Neural cell (in vitro differentiated cells): ENCODE measurements around the gene CDA. TPM values are rescaled to one million over a fixed set of nuclear protein-coding genes. Genes with fewer than 3 reads are reported as not detected.

ENCODE experiments used
- H2AFZ ChIP-seq: fragments of 200-600, 300-800 bp; sonication (generic), shearing (Covaris generic); 2 replicates; pipeline ENCODE4 v1.6.0; 2014; ENCODE audit warnings: low read depth, mild to moderate bottlenecking, antibody characterized with exemption, low read length, moderate library complexity
- H3F3A ChIP-seq: fragments of 200-600 bp; shearing (Covaris generic); 2 replicates; pipeline ENCODE4 v1.6.1; 2016; ENCODE audit warnings: mild to moderate bottlenecking, moderate library complexity, mixed read lengths, antibody characterized with exemption, low read length; ENCODE audit not compliant: insufficient read depth, poor library complexity, severe bottlenecking
- H3K27ac ChIP-seq: fragments of 200-600, 300-800 bp; sonication (generic), shearing (Covaris generic); 2 replicates; pipeline ENCODE4 v1.5.1; 2014; ENCODE audit warnings: mild to moderate bottlenecking, low read length, moderate library complexity
- H3K27me3 ChIP-seq: fragments of 300-800, 200-600 bp; sonication (generic), shearing (Covaris generic); 2 replicates; pipeline ENCODE4 v1.6.0; 2014; ENCODE audit warnings: mild to moderate bottlenecking, low read depth, low read length, moderate library complexity; ENCODE audit not compliant: insufficient read depth
- H3K36me3 ChIP-seq: fragments of 300-800, 200-600 bp; sonication (generic), shearing (Covaris generic); 2 replicates; pipeline ENCODE4 v1.5.1; 2014; ENCODE audit warnings: mild to moderate bottlenecking, antibody characterized with exemption, low read length, moderate library complexity; ENCODE audit not compliant: insufficient read depth
- H3K4me2 ChIP-seq: fragments of 300-800, 200-600 bp; sonication (generic), shearing (Covaris generic); 2 replicates; pipeline ENCODE4 v1.6.0; 2014; ENCODE audit warnings: mild to moderate bottlenecking, low read length
- H3K4me3 ChIP-seq: fragments of 300-800, 200-600 bp; sonication (generic), shearing (Covaris generic); 2 replicates; pipeline ENCODE4 v1.5.1; 2014; ENCODE audit warnings: mild to moderate bottlenecking, low read length, moderate library complexity
- H3K79me2 ChIP-seq: fragments of 200-600 bp; shearing (Covaris generic); replicated peaks from 2 replicates; pipeline ENCODE4 v1.6.0; 2014; ENCODE audit warnings: mild to moderate bottlenecking, low read length, moderate library complexity; ENCODE audit not compliant: insufficient read depth
- H3K9ac ChIP-seq: fragments of 300-800, 200-600 bp; sonication (generic), shearing (Covaris generic); 2 replicates; pipeline ENCODE4 v1.6.1; 2016; ENCODE audit warnings: mild to moderate bottlenecking, low read length, mixed read lengths
- H3K9me2 ChIP-seq: fragments of 200-600 bp; shearing (Covaris generic); 2 replicates; pipeline ENCODE4 v1.6.1; 2016; ENCODE audit warnings: mild to moderate bottlenecking, low read length, mixed read lengths; ENCODE audit not compliant: insufficient read depth
- H3K9me3 ChIP-seq: fragments of 200-600, 300-800 bp; sonication (generic), shearing (Covaris generic); 2 replicates; pipeline ENCODE4 v1.6.1; 2016; ENCODE audit warnings: mild to moderate bottlenecking, mixed run types, low read length, moderate library complexity, mixed read lengths
- H4K20me1 ChIP-seq: fragments of 200-600 bp; shearing (Covaris generic); 2 replicates; pipeline ENCODE4 v1.6.1; 2016; ENCODE audit warnings: mild to moderate bottlenecking, mixed run types; ENCODE audit not compliant: insufficient read depth
- EP300 ChIP-seq: fragments of 450-650 bp; conservative IDR thresholded peaks from 2 replicates; pipeline ENCODE4 v1.6.1; 2014; ENCODE audit warnings: antibody characterized with exemption, mild to moderate bottlenecking, moderate library complexity; ENCODE audit not compliant: poor library complexity, severe bottlenecking
- EZH2 ChIP-seq: fragments of 200-600, 300-800 bp; shearing (Covaris generic), sonication (generic); IDR thresholded peaks from 2 replicates; pipeline ENCODE4 v1.6.1; 2014; ENCODE audit warnings: antibody characterized with exemption, low read length, borderline replicate concordance, mild to moderate bottlenecking; ENCODE audit not compliant: insufficient read depth, poor library complexity, severe bottlenecking
- MXI1 ChIP-seq: fragments of 450-650 bp; conservative IDR thresholded peaks from 2 replicates; pipeline ENCODE4 v1.6.1; 2014; ENCODE audit warnings: antibody characterized with exemption, mild to moderate bottlenecking; ENCODE audit not compliant: poor library complexity, severe bottlenecking
- POLR2AphosphoS5 ChIP-seq: IDR thresholded peaks from 2 replicates; pipeline ENCODE4 v1.6.1; 2012
- RAD21 ChIP-seq: fragments of 450-650 bp; conservative IDR thresholded peaks from 2 replicates; pipeline ENCODE4 v1.6.1; 2014; ENCODE audit warnings: antibody characterized with exemption, mild to moderate bottlenecking, moderate library complexity
- SMC3 ChIP-seq: fragments of 450-650 bp; conservative IDR thresholded peaks from 2 replicates; pipeline ENCODE4 v1.6.1; 2014; ENCODE audit warnings: antibody characterized with exemption, mild to moderate bottlenecking, moderate library complexity; ENCODE audit not compliant: poor library complexity
- TAF1 ChIP-seq: IDR thresholded peaks from 2 replicates; pipeline ENCODE4 v1.6.1; 2012; ENCODE audit warnings: low read depth
- polyA plus RNA-seq: library from polyadenylated mRNA; depleted of rRNA; stranded (reverse); fragments of >200 nt; gene quantifications from 2 replicates; pipeline ENCODE4 v1.2.3, GENCODE V29; 2014
- TF ChIP-seq, protein P1 (sequence below): IDR thresholded peaks from 2 replicates; pipeline ENCODE4 v1.6.1; 2012; ENCODE audit warnings: borderline replicate concordance
- TF ChIP-seq, protein P2 (sequence below): fragments of 450-650 bp; IDR thresholded peaks from 2 replicates; pipeline ENCODE4 v1.5.1; 2014; ENCODE audit warnings: antibody characterized with exemption, mild to moderate bottlenecking, moderate library complexity; ENCODE audit not compliant: poor library complexity, severe bottlenecking

Gene CDA
- polyA plus RNA-seq, 1 donor from 2014 or later, result not detected

DNA sequence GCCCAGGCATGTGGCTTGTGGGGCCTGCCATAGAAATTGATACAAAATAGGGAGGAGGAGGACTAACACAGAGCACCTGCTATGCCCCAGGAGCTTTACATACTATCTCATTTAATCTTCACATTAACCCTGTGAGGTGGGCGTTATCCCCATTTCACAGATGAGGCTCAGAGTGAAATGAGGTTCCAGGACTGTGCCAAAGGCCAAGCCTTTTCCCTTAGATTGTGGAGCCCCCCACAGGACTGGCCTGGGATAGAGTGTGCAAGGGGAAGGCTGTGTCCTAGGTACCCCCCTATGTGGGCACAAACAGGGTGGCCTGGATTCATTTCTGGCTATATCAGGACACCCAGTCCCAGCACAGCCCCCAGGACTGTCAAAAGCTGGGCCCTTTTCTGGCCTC lies 74.5 kb downstream of the CDA start:
- H3K4me3 ChIP-seq, result no peak overlapping the region
- H3K36me3 ChIP-seq, result no peaks in the 10 kb centered on the region
- no peaks in the 10 kb centered on the region for H3F3A ChIP-seq
- no peaks in the 10 kb centered on the region for H4K20me1 ChIP-seq
- no peak overlapping the region for H3K27ac ChIP-seq
- H3K27me3 ChIP-seq, result no peaks in the 10 kb centered on the region
- no peak overlapping the region for H3K9ac ChIP-seq
- H3K79me2 ChIP-seq, result peaks cover 25% of the 10 kb centered on the region
- H3K9me3 ChIP-seq, result no peaks in the 10 kb centered on the region
- no peak overlapping the region for H3K4me2 ChIP-seq
- no peak overlapping the region for H2AFZ ChIP-seq
- TF ChIP-seq RAD21 (no peak), POLR2AphosphoS5 (no peak), TAF1 (no peak), EP300 (no peak), SMC3 (no peak), EZH2 (no peak), MXI1 (no peak)
- TF ChIP-seq, protein P1, sequence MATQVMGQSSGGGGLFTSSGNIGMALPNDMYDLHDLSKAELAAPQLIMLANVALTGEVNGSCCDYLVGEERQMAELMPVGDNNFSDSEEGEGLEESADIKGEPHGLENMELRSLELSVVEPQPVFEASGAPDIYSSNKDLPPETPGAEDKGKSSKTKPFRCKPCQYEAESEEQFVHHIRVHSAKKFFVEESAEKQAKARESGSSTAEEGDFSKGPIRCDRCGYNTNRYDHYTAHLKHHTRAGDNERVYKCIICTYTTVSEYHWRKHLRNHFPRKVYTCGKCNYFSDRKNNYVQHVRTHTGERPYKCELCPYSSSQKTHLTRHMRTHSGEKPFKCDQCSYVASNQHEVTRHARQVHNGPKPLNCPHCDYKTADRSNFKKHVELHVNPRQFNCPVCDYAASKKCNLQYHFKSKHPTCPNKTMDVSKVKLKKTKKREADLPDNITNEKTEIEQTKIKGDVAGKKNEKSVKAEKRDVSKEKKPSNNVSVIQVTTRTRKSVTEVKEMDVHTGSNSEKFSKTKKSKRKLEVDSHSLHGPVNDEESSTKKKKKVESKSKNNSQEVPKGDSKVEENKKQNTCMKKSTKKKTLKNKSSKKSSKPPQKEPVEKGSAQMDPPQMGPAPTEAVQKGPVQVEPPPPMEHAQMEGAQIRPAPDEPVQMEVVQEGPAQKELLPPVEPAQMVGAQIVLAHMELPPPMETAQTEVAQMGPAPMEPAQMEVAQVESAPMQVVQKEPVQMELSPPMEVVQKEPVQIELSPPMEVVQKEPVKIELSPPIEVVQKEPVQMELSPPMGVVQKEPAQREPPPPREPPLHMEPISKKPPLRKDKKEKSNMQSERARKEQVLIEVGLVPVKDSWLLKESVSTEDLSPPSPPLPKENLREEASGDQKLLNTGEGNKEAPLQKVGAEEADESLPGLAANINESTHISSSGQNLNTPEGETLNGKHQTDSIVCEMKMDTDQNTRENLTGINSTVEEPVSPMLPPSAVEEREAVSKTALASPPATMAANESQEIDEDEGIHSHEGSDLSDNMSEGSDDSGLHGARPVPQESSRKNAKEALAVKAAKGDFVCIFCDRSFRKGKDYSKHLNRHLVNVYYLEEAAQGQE, result no peak
- TF ChIP-seq, protein P2, sequence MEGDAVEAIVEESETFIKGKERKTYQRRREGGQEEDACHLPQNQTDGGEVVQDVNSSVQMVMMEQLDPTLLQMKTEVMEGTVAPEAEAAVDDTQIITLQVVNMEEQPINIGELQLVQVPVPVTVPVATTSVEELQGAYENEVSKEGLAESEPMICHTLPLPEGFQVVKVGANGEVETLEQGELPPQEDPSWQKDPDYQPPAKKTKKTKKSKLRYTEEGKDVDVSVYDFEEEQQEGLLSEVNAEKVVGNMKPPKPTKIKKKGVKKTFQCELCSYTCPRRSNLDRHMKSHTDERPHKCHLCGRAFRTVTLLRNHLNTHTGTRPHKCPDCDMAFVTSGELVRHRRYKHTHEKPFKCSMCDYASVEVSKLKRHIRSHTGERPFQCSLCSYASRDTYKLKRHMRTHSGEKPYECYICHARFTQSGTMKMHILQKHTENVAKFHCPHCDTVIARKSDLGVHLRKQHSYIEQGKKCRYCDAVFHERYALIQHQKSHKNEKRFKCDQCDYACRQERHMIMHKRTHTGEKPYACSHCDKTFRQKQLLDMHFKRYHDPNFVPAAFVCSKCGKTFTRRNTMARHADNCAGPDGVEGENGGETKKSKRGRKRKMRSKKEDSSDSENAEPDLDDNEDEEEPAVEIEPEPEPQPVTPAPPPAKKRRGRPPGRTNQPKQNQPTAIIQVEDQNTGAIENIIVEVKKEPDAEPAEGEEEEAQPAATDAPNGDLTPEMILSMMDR, result no peak
- H3K9me2 ChIP-seq, result no peaks in the 10 kb centered on the region

DNA sequence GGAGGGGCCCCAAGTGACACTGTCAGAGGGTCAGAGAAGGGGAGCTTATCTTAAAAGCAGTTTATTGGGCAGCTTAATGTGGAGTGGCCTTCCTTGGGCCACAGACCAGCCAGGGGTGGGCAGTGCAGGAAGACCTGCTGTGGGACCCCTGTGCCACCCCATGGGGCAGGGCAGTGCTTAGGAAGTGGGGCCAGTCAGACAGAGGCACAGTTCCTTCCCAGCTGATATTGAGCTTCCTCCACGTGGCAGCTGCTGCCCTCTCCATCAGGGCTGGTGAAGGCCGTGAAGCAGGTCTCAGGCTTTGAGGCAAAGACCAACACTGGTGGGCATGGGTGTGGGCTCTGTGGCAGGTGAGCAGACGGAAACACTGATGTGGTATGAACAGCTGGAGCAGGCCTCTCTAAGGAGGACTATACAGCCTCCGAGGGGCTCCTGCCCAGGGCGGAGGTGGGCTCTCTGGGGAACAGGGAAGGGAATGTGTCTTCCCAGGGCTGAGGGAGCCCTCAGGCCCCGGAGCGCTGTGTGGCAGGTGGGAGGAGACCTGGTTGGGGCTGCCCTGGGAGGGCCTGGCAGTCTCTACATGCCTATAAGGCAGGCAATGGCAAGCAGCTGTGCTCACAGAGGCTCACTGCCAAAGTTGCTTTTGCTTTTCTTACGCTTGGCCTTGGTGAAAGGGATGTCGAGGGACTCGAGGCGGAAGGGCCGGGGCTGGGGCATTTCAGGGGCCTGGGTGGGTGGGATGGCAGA lies 75.2 kb downstream of the CDA start:
- no peaks in the 10 kb centered on the region for H3K36me3 ChIP-seq
- no peaks in the 10 kb centered on the region for H3K27me3 ChIP-seq
- no peak overlapping the region for H2AFZ ChIP-seq
- peaks cover 20% of the 10 kb centered on the region for H3K79me2 ChIP-seq
- H3K4me3 ChIP-seq, result no peak overlapping the region
- no peak overlapping the region for H3K9ac ChIP-seq
- H3F3A ChIP-seq, result no peaks in the 10 kb centered on the region
- H3K9me3 ChIP-seq, result no peaks in the 10 kb centered on the region
- no peaks in the 10 kb centered on the region for H3K9me2 ChIP-seq
- H3K27ac ChIP-seq, result no peak overlapping the region
- no peak overlapping the region for H3K4me2 ChIP-seq
- no peaks in the 10 kb centered on the region for H4K20me1 ChIP-seq
- TF ChIP-seq EP300 (no peak), EZH2 (no peak), TAF1 (no peak), RAD21 (no peak), SMC3 (no peak), MXI1 (no peak), POLR2AphosphoS5 (no peak)
- TF ChIP-seq, protein P1, result no peak
- TF ChIP-seq, protein P2, result no peak
